HG03460 (cell line): ENCODE measurements around the gene DYNLRB2.

Experiments used
- ATAC-seq: cut with Tn5 transposase; IDR thresholded peaks from one replicate; pipeline ENCODE4 v1.9.1; 2021; ENCODE audit not compliant: unreplicated experiment

The DYNLRB2 gene

GRCh38 chr16:80547145-80547544 is 6.4 kb downstream of the DYNLRB2 start:
- no peak for ATAC-seq

- no peak for ATAC-seq
Observed at GRCh38 chr16:80552277-80552676, 11.5 kb downstream of the DYNLRB2 start.

DNA sequence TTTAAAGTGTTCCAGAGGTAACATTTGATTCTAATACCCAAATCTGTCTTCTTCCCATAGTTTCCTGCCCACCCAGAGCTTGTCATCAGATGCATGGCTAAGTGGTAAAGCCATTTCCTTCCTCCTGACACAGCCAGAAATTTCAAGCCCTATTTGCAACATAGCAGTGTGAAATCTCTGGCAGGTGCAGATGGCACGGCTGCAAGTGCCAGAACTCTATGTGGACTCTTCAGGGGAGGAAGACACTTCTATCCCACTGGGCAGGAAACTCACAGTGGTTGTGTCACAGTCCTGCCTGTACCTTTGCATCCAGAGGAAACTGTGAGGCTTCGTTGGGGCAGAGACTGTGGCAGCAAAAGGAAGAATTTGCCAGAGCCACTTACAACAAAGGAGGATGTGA is 13.2 kb downstream of the DYNLRB2 start:
- no peak for ATAC-seq

GRCh38 chr16:80556481-80556880 is 15.7 kb downstream of the DYNLRB2 start:
- ATAC-seq = no peak

DNA sequence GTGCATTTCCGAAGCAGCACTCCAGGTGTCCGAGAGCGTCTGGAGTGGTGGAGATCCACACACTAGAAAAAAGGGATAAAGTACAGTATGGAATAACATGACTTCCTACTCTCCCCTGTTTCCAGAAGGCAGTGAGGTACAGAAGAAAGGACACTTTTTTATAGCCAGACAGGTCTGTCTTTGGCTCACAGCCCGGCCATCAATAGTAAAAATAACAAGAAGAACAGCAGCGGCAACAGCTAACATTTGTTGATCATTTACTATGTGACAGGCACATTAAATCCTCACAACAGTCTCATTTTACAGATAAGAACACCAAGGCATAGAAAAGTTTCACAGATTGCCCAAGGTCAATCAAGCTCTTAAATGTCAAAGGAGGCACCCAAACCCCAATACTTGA is 16.2 kb downstream of the DYNLRB2 start:
- no peak for ATAC-seq

- ATAC-seq = no peak
Observed at GRCh38 chr16:80559369-80559768, 18.6 kb downstream of the DYNLRB2 start.

GRCh38 chr16:80563066-80563465 is 22.3 kb downstream of the DYNLRB2 start:
- ATAC-seq = no peak

GRCh38 chr16:80564394-80564793 is 23.6 kb downstream of the DYNLRB2 start:
- no peak for ATAC-seq

GRCh38 chr16:80569440-80570105 is 28.8 kb downstream of the DYNLRB2 start:
- peak; percentile 70 for ATAC-seq

- no peak for ATAC-seq
Observed at GRCh38 chr16:80570106-80570478, 29.3 kb downstream of the DYNLRB2 start.

- no peak for ATAC-seq
Observed at GRCh38 chr16:80573700-80574120, 32.9 kb downstream of the DYNLRB2 start.

GRCh38 chr16:80576343-80576912 is 35.6 kb downstream of the DYNLRB2 start:
- ATAC-seq = no peak

- no peak for ATAC-seq
Observed at GRCh38 chr16:80577485-80578280, 36.9 kb downstream of the DYNLRB2 start.

DNA sequence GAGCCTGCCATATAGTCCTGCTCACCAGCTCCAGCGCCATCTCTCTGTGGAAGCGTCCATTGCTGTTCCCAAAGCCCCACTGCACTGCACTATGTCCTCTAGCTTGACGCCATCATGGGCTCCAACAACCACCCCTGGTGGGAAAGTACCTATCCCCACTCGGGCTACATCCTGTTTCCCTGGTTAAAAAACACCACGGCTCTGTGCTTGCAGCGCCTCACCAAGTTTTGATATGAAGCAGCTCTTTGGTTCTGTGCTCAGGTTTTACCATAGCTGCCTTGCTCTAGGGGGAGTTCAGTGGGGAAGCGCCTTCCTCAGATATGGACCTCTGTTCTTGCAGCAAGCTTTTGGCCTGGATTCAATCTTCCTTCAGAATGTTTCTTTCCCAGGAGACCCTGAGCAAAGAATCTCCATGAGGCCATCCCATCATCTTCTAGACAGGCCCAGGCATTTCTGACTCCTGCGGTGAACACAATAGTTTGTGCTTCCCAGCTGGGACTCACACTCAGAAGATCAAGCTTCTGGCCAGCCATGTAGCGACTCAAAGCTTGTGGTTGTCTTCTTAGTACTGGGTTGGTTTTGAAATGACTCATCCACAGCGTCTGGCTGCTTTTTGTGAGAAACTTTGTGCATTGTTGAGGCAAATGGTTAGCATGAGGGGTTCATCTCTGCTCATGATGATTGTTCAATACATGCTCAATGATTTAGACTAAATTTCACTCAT is 39.5 kb downstream of the DYNLRB2 start:
- peak; percentile 87 for ATAC-seq

- no peak for ATAC-seq
Observed at GRCh38 chr16:80583466-80583865, 42.7 kb downstream of the DYNLRB2 start.

DNA sequence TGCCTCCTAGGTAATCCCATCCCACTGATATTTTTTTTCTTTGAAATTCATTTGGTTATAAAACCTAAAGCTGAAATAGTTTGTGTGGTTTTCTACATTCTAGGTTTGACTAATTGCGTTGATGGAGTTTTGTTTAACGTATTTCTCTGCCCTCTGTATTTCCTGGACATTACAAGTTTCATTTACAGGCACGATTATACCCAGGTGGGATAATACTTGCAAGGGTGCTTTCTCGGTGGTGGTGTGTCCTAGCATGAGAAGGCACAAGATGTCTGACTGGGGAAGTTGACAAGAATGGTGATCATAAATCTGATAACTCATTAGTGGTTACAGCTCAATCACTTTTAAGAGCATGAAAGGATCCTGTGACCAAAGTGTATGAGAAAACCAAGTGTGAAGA is 45.0 kb downstream of the DYNLRB2 start:
- ATAC-seq = no peak

- no peak for ATAC-seq
Observed at GRCh38 chr16:80586476-80586875, 45.7 kb downstream of the DYNLRB2 start.

DNA sequence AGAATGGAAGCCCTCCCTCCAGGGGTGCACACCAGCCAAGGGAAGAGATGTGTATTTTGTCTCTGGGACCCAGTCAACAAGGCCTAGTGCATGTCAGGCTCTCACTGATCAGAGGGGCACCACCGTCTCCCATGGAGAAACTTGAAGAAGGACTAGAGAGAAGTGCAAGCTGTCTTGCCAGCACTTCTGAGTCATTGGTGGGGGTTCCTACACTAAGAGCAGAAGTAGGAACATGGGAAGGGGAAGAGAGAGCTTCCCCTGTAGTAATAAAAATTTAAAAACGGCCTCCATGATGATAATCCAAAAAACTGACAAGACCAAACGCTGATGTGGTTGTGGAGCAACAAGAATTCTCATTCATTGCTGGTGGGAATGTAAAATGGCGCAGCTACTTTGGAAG is 46.3 kb downstream of the DYNLRB2 start:
- ATAC-seq = no peak

- ATAC-seq = no peak
Observed at GRCh38 chr16:80591071-80591915, 50.5 kb downstream of the DYNLRB2 start.

DNA sequence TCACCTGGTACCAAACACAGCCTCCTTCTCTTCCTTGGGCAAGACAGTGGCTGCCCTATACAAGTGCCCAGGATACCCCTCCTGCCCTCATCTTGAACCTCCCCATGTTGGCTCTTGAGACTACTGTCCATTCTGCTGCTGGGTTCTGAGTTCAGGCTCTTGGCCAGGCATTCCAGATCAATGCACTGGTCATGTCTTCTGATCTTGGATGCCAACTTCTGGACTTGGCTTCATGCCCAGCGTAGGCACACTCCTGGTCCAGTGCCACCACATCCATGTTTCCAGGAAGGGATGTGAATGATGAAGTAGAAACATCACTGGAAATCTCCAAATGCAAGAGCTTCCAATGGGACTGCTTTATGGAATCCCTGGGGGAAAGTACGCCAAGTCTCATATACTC is 51.5 kb downstream of the DYNLRB2 start:
- no peak for ATAC-seq

- ATAC-seq = no peak
Observed at GRCh38 chr16:80594756-80595155, 54.0 kb downstream of the DYNLRB2 start.
